ENCODE data around the gene NAALADL2.
"Not testable (repeated sequence)": the region's sequence is repeated elsewhere in the genome, so short reads cannot be mapped to it uniquely, and the experiment has no call there.

Gene NAALADL2

DNA sequence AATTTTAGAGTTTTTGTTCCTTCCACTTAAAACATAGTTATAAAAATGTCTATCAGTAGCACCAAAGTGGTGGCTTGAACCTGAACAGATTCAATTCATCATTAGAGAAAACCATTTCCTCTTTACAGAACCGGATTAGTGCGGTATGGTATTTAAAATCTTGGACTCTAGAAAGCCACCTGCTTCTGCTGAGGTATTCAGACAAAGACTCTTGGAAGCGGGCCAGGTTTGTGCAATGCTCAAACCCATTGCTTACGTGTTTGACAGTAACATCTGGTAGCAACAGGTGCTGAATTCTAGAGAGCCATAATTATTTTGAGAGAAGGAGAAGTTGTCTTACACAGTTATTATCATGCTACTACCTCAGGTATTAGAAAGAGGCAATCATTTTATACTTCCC, 290.5 kb downstream of the NAALADL2 start:
- peak; percentile 100 for DNase-seq

DNA sequence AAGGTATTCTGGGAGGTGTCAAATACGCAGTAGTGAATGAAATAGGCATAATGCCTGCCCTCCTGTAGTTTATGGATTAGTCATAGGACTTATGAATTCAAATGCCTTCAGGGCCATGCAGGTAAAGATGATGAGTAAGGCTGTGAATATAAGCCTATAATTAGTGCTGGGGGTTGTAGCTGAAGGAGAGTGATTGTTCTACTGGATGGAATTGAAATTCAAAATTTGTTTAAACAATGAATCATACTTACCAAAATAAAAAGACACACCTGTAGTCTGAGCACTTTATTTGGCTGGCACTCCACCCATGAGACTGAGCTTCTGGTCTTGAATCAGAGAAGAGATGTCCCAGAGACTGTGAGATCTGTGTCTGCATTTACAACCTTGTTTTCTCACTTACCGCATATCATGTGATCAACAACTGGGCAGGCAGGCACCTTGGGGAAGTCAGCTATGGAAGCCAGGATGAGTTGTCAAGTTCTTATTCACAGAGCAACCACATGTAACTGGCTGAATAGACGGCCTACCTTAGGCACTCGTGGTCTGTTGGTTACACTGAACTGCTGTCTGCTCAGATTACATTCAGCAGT, 291.8 kb downstream of the NAALADL2 start:
- peak; percentile 87 for DNase-seq

DNA sequence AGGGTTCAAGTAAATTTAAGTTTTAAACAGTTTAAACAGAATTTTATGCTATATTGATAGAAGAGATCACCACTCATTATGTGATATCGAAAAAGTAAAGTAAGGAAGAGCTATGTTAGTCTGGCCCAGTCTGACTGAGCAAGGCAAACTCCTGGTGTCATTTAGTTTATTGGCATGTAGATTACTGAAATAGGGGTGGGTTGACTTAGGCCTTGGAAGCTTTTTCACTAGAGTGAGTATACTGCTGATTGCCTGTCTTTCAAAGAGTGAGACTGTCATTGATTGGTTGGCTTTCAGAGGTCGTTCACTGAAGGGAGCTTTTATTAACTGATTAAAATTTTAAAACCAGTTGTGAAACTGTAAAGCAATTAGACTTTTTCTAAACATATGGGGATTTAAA, 294.5 kb downstream of the NAALADL2 start:
- DNase-seq: no peak

DNA sequence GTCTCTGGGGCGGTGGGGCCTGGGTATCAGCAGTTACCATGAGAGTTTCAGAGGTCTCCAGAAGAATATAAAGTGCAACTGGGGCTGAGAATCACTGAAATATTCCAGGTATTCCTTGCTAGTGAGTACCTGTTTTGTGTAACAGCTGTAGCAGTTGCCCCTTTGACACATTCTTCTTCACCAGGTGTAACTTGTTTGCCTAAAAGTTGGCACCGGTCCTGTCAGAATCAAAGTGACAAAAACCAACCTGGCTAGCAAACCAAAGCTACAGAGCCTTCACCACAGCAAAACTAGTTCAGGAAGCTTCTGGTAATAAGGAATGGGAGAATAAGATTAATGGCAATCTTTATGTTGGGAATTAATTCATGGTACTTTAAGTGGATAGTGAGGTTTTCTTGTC, 296.0 kb downstream of the NAALADL2 start:
- no peak for DNase-seq

DNA sequence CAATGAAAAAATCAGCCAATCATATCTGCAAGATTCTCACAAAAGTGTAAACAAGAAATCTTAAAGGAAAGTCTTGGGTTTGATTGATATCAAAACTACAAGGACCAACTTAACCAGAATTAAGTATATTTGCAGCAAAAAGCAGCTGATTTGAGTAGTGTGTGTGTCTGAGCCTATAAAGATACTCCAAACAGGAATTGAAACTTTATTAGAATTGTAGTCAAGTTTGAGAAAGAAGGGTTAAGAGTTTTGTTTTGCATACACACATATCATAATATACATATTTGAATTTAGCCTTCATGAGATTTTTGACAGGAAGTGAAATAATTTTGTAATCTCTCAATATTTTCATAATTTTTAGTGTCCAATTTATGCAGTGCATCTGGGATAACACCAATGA, 300.1 kb downstream of the NAALADL2 start:
- no peak for DNase-seq

DNA sequence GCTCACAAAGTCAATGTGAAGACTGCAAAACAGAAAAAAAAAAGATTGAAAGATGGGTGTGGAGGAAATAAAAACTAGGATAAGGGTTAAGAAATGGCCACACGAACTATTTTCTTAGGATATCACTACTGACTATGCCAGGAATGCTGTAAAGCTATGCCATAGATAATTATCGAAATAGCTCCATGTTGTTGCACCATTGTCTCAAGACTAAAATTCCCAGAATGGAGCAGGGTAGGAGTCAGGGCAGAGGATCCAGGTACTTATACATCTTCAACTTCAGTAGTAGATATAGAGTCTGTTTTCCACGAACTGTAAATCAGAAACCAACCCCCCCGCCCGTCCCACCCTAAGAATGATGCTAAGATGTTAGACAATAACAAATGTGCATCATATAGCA, 302.2 kb downstream of the NAALADL2 start:
- DNase-seq: no peak

DNA sequence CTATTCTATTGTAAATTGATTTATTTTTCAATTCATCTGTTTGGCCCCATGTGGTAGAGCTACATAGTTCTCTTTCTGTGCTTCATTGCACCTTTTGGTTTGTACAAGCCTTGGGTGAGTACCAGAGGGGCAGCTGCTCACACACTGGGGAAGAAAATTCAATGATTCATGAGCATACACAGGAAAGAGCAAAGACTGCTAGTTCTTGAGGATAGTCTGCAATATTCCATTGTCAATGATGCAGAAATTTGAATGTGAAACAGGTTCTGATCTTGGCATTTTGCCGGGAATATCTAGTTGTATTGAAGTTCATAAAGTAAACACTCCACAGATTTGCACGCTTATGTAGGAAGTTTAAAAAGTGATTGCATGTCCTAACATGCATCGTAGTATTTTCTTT, 304.6 kb downstream of the NAALADL2 start:
- no peak for DNase-seq

DNA sequence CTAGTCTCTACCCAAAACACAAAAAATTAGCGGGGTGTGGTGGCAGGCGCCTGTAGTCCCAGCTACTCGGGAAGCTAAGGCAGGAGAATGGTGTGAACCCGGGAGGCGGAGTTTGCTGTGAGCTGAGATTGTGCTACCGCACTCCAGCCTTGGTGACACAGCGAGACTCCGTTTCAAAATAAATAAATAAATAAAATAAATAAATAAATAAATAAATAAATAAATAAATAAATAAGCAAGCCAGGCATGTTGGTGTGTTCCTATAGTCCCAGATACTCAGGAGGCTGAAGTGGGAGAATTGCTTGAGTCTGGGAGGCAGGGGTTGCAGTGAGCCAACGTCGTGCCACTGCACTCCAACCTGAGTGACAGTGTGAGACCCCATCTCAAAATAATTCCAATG, 314.0 kb downstream of the NAALADL2 start:
- not testable (repeated sequence) for DNase-seq

DNA sequence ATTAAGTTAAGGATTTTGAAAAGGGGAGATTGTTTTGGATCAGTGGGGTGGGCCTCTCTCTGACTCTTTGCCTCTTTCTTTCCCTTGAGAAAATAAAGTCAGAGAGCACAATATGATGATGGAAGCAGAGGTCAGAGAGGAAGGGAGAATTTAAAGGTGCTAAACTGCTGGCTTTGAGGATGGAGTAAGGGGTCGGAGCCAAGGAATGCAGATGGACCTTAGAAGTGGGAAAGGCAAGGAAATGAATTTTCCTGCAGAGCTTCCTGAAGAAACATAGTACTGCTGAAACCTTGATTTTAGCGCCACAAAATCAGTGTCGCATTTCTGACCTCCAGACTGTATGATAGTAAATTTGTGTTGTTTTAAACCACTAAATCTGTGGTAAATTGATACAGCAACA, 317.4 kb downstream of the NAALADL2 start:
- DNase-seq: no peak

DNA sequence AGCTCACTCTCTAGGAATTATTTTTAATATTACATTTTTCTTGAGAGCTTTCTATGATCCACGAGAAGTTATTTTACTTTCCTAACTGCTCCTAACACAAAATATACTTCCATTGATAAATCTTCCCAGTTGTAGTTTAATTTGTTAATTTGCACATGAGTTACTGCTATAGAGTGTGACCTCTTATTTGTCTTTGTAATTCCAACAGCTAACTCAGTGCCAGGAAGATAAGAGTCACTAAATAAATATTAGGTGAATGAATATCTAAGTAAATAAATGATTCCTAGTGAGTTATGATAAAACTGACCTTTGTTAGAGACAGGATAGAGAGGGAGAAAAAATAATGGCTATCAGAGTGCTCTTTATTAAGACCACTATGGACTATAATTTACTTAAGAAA, 319.9 kb downstream of the NAALADL2 start:
- no peak for DNase-seq

DNA sequence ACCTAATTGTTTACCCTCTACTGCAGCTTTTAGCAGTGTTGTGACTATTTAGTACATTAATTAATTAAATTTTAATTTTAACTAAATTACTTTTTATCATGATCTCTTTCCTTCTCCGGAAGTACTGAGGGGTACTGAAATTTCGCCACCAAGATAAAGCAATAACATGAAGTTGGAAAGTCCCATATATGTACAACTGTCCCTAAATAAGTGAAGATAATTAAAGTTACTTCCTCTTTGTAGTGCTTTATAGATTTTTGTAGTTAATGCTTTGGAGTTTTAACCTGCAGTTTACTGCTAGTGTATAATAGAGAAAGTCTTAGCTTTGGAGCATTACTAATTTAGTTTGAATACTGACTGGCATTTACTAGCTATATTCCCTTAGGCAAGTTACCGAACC, 325.3 kb downstream of the NAALADL2 start:
- DNase-seq: no peak

DNA sequence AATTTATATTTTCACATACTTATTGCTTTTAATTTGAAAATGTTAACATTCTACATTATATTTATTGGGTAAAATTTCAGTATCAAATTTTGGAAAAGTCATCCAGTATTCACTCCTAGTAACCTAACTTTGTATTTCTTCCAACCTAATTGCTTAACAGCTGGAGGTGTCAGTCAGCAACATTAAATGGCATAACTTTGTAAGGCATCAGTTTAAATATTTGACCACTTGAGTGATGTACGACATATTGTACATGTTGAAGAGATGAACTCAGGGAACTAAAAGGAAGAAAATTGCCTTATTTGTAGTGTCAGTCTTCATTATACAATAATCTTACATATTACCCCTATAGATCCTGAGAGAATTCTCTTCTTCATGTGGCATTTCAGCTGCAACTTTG, 326.8 kb downstream of the NAALADL2 start:
- no peak for DNase-seq

DNA sequence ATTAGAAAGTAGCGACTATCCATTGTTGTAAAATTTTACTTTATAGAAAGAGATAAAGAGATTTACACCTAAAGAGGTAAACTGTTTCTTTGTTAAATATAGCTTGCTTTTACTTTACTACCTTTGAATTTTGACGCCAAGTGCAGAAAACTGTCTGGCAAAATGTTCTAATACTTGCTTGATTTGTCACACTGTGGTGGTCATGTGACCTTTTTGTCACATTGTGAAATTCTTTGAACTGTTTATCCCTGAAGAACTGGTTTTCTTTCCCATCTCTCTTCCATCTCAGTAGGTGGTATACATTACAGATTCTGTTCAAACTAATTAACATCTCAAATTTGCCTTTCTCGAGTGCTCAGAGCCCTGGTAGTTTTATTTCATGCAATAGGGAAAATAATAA, 327.4 kb downstream of the NAALADL2 start:
- no peak for DNase-seq

DNA sequence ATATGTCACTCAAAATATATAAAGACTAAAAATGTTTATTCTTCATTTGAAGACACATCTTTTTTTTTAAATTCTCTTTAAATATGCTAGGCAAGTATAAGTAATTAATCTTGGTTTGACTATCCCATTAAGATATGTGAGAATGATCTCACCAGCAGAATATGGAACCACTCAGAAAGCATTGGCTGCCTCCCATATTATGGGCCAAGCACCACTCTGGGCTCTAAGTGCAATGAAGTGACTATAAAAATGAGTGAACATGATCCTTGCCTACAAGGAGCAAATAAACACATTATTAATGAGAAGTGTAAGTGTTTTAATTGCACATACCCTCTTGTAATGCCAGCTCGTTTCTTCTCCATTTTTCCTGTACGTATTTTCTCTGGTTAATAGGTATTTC, 328.5 kb downstream of the NAALADL2 start:
- DNase-seq: peak; percentile 74

DNA sequence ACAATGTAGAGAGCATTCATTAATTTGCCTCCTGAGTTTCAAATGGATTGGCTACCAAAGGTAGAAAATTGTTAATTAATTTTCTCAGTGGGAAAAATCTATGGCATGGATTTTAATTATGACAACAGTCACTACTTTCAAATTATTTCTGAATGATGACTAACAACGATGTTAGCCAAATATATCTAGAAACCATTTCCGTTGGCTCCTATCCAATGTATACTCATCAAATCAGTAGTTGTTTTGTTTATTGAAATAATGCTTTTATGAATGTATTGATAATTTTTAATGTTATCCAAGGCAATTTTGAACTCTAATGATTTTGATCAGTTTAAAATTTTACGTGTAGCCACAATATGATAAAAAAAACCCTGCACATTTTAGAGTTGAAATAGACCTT, 333.4 kb downstream of the NAALADL2 start:
- no peak for DNase-seq

DNA sequence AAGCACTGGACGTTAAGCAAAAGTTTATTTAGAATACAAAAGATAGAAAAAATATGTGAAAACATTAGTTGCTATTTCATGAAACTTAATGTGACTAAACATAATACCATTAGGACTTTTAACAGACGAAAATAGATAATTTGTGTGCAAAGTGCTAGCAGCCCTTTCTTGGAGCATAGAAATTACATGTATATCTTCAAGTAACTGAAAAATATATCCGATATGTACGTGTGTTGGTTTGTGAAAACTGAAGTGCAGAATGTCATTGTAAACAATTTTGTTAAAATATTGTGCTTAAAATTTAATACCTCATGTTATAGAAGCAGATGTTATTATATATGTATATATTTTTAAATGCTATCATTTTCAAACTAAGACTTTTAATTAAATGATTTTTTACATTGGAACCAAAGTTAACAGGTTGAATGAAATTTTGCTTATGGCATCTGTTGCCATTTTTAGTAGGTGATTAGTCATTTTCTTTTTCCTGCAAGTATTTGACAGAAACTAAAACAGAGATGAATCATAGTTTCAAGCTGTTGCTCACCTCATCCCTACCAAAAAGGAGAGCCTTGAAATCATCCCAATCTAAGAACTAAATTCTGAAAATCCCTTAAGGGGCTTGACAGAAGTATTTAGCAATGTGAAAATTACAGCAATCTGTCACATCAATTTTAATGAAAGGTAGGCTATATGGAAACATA, 334.8 kb downstream of the NAALADL2 start:
- no peak for DNase-seq

DNA sequence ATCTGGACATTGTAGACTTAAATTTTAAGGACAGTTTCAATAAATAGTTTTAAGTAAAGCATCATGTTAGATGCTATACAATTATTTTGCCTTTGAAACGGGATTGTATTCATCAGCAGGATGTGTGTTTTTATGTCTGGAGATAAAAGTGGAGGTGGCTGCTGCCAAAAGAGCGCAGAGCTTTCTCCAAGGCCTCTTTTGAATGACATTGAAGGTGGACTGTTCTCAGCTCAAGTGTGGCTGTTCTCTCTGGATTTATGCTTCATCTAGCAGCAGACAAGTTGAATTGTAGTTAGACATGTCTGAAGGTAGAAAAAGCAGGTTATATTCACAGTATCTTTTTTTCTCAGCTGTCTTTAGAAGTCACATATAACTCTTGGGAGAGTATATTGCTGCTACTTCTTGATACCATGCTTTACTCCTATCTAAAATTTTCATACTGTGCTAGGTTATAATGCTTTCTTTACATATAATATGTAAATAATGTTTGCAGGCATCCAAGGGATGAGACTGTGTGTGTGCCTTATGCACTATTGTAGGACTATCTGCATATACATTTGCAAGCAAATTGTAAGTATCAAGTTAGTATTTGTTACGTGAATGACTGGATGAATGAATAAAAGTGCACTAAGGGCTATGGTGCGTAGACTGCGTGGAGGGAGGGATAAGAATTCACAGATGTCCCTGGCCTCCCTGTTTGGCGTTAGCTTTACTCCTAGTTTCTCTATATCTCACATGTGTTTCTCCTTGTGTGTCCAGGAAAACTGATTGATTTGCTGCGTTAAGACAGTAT, 340.1 kb downstream of the NAALADL2 start:
- no peak for DNase-seq

DNA sequence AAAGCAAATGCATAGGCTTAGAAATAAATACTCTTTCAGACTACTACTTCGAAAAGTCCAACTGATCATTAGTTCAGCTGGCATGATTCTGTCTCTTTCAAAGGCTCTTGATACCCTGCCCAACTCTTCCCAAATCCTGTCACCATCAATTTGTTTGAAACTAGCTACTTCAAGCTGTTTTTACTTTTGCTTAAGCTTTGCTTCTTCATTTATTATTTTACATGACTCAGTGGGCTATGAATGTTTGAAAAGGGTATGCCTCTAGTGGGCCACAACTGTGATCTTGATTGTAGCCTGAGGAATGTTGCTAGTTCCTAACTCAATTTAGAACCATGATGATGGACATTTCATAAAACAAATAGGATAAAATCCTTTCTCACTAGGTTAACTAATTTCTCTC, 340.8 kb downstream of the NAALADL2 start:
- DNase-seq: no peak

DNA sequence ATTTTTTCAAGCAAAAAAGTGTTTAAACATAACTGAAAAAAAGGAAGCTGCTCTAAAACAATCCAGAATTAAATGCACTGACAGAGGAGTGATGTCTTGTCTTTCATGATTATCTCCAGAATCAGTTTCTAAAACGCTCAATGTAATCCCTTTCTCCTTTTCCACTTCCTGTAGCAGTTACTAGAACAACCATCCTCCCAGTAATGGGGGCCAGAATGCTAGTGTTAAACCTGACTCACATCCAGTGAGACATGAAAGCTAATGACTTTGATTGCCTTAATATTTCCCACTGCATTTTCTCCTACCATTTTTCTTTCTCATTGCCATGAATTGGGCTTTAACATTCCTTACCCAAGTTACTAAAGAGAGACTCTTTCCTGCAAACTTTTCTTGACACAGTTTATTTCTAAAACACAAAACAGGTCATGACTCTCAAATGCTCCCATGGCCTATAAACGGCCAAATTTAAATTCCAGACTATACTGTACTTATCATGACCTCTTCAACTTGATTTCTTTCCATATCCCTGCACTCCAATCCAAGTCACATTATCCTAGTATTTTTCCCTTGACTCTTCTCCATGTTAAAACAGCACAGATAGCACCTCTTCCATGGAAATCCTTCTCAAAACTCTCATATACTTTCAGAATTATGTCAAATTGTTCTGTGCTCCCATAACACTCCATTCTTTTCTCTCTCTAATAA, 341.4 kb downstream of the NAALADL2 start:
- no peak for DNase-seq

DNA sequence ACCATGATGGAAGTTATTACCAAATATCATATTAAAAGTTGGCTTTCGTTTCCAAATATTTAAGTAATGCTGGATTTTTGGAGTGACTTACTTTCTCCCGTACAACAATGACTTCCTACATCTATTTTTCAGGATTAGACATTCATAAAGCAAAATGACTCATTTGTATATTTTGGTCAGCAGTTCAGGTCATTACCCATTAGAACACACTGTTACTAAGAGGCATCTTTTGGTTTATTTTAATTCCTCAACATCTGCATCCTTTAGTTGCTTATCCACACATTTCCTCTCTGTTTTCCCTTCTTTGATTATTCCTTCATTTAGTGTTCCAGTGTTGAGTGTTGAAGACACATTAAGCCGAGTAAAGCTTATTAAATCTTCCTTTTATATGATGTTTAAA, 348.2 kb downstream of the NAALADL2 start:
- DNase-seq: no peak

DNA sequence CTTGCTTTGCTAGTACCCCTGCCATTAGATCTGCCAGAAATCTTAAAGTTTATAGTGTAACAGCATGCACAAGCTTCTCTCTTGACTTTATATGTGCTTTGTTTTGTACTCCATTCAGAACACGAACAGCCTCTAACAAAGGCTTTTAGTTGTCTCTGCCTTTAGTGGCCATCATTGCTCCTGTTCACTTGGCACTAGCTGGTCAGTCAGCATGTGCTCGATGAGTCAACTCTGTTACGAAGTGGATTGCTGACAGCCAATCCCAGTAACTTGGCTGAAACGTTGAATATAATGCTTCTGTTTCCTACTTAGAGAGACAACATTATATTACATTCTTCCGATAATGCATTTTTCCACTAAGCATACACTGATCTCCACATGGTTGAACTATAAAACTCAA, 349.2 kb downstream of the NAALADL2 start:
- DNase-seq: no peak

DNA sequence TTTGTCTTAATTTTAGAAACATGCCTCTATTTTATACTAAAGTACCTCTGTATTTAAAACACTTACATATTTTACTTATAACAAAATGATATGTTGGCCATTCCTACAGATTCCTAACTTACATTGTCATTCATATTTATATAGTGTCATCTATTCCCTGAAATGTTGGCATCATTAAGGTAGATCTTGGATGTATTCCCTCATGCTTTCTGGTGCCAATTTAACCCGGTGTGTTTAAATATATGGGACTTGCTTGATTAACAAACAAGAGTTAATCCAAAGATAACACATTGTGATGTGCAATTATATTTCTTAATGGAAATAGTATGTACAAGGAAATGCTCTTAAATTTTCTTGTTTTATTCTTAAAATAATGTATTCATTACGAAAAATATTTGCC, 352.3 kb downstream of the NAALADL2 start:
- no peak for DNase-seq

DNA sequence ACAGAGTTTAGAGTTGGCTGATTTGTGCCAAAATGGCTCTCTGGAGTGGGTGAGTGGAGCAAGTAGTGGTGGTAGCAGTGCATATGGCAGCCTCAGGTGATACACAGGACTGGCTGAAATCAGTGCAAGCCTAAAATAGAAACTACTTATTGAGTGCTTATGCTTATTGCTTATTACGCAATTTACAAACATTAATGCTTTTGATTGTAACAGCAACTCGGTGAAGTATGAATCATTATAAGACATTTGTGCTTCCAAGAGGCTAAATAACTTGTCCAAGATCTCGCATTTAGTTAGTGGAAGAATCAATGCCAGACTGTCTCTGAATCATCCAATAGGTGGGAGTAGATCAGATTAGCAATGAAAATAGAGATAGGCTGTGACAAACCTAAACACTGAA, 353.8 kb downstream of the NAALADL2 start:
- DNase-seq: no peak

DNA sequence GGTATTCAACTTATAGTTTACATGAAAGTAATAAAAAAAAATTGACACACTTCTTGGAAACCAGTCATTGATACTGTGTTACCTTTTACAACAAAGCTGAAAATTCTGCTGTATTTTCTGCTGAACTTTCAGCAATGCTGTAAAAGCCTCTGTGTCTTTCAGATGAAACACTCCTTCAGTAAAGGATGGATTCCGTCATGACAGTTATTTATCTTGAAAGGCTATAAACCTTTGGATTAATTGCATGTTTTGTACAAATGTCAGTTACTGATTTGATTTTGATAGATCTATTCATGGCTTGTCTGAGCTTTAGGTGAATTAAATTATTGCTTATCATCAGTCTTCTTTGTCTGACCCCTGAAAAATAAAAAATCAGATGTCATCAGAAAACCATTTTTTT, 355.1 kb downstream of the NAALADL2 start:
- DNase-seq: no peak
